Measurements from ENCODE around the gene FAH. TPM values are rescaled to one million over a fixed set of nuclear protein-coding genes. Genes with fewer than 3 reads are reported as not detected.
A peak's percentile ranks its signal among the peaks of the same experiment; 100 is the strongest.

Gene FAH
- total RNA-seq, 1 donor from 2014 or later, result 8.3 TPM

DNA sequence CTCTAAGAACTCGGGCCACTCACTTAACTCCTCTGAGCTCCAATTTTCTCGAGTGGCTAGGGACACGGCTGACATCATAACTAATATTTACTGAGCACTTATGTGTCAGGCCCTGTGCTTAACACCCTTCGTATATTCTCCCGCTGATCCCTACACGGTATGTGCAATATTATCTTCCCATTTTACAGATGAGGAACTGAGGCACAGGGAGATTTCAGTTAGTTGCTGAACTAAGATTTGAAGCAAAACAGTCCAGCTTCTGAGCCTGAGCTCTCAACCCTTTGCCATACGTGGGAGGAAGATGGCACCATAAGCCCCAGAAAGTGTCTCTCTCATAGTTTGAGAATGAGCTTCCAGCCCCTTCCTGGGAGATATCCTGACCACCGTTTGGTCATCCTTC, 19.6 kb downstream of the FAH start:
- peaks cover 11% of the 10 kb centered on the region for H3K27me3 Mint-ChIP-seq (ENCODE audit: insufficient read depth, low read depth)
- H3K79me2 ChIP-seq (ENCODE audit: low read depth), result no peaks in the 10 kb centered on the region
- no peaks in the 10 kb centered on the region for H3K4me1 ChIP-seq
- H4K20me1 ChIP-seq (ENCODE audit: low read depth), result no peaks in the 10 kb centered on the region
- peaks cover 7% of the 10 kb centered on the region for H3K36me3 Mint-ChIP-seq
- H3K36me3 ChIP-seq, result no peaks in the 10 kb centered on the region
- H3K4me2 ChIP-seq, result no peak overlapping the region
- no peaks in the 10 kb centered on the region for H3K27me3 ChIP-seq
- no peak overlapping the region for H3K4me3 ChIP-seq
- no peaks in the 10 kb centered on the region for H3K9me3 ChIP-seq (ENCODE audit: low read depth)
- DNase-seq (ENCODE audit: low spot score), result no peak
- no peaks in the 10 kb centered on the region for H3F3A ChIP-seq (ENCODE audit: low read depth)
- H3K4me1 Mint-ChIP-seq, result peaks cover 6% of the 10 kb centered on the region
- H3K27ac Mint-ChIP-seq, result no peak overlapping the region
- no peak overlapping the region for H2AFZ ChIP-seq (replicated peaks)
- no peak overlapping the region for H3K4me3 Mint-ChIP-seq
- TF ChIP-seq EZH2 (IDR thresholded peaks at IDR 0.05) (no peak), EZH2phosphoT487 (IDR thresholded peaks at IDR 0.05) (no peak)
- TF ChIP-seq, protein P1, sequence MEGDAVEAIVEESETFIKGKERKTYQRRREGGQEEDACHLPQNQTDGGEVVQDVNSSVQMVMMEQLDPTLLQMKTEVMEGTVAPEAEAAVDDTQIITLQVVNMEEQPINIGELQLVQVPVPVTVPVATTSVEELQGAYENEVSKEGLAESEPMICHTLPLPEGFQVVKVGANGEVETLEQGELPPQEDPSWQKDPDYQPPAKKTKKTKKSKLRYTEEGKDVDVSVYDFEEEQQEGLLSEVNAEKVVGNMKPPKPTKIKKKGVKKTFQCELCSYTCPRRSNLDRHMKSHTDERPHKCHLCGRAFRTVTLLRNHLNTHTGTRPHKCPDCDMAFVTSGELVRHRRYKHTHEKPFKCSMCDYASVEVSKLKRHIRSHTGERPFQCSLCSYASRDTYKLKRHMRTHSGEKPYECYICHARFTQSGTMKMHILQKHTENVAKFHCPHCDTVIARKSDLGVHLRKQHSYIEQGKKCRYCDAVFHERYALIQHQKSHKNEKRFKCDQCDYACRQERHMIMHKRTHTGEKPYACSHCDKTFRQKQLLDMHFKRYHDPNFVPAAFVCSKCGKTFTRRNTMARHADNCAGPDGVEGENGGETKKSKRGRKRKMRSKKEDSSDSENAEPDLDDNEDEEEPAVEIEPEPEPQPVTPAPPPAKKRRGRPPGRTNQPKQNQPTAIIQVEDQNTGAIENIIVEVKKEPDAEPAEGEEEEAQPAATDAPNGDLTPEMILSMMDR (IDR thresholded peaks at IDR 0.05), result no peak
- H3K9me3 Mint-ChIP-seq, result no peaks in the 10 kb centered on the region
- no peak overlapping the region for H3K9ac ChIP-seq
- no peak overlapping the region for H3K27ac ChIP-seq

DNA sequence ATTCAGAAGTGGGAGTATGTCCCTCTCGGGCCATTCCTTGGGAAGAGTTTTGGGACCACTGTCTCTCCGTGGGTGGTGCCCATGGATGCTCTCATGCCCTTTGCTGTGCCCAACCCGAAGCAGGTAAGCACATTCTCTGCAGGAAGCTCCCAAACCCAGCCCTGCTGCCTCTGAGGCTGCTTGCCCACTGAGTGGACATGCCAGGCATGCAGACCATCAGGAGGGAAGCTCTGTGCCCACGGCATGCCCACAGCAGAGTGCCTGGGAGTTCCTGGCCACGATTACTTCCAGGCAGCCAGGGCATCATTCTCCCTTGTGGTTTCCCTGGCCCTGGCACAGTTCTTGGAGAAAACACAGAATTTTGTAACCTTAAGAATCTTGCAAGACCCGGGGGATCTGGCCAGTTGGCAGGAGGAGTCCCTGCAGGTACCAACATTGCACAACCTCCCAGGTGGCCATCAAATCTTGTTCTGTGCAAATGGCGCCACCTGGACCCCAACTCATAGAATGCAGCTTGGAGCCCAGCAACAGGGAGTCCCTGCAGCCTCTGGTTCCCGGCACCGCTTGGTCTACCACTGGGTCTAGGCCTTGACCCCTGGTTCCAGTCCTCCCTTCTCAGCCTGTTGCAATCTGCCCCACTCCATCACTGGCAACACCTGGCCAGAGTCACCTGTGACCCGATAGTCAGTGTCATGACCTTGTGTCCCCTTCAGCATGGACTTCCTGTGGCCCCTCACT, 20.4 kb downstream of the FAH start:
- Mint-ChIP-seq H3K4me3 (no peak overlapping the region), H3K4me1 (peaks cover 6% of the 10 kb centered on the region), H3K27me3 (ENCODE audit: insufficient read depth, low read depth) (peaks cover 11% of the 10 kb centered on the region), H3K27ac (no peak overlapping the region), H3K36me3 (peaks cover 7% of the 10 kb centered on the region), H3K9me3 (no peaks in the 10 kb centered on the region)
- Histone ChIP-seq H3K27ac (no peak overlapping the region), H3K4me3 (no peak overlapping the region), H3K4me1 (no peaks in the 10 kb centered on the region), H3K9ac (no peak overlapping the region), H2AFZ (replicated peaks) (no peak overlapping the region), H3F3A (ENCODE audit: low read depth) (no peaks in the 10 kb centered on the region), H3K4me2 (no peak overlapping the region), H3K36me3 (no peaks in the 10 kb centered on the region), H3K79me2 (ENCODE audit: low read depth) (no peaks in the 10 kb centered on the region), H3K9me3 (ENCODE audit: low read depth) (no peaks in the 10 kb centered on the region), H3K27me3 (no peaks in the 10 kb centered on the region), H4K20me1 (ENCODE audit: low read depth) (no peaks in the 10 kb centered on the region)
- no peak for TF ChIP-seq EZH2 (IDR thresholded peaks at IDR 0.05)
- TF ChIP-seq, protein P1 (IDR thresholded peaks at IDR 0.05), result peak; percentile 75
- peak; percentile 81 for DNase-seq (ENCODE audit: low spot score)

DNA sequence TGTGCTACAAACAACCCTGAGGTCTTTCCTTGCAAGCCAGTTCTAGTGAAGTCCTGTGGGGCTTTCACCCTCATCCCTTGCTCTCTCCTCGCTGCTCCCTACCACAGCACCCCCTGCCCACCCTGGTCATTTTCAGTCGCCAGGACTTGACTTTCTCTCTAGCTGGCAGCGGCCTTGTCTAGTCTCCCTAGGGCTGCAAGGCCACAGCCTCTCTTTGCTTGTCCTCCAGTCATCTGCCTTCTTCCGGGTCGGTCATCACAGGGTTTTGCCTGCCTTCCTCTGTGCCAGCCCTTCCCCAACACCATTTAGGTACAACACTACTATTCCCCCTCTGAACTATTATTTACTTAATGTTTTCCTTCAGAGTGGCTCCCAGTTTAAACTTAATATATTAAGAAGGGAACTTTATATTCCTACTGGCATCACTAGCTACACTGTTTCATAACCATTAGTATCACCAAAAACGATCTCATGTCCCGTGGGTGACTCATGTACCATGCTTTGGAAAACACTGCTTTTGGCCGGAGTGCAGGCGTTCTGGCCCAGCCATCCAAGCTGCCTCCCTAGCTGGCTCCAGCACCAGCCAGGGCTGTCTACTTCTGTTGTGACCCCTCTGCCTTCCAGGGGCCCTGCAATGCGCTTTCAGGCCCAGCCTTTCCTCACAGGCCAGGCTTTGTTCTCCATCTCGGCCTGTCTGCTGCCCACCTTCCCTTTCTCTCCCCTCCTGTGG, 21.4 kb downstream of the FAH start:
- Histone ChIP-seq H3K4me2 (no peak overlapping the region), H3F3A (ENCODE audit: low read depth) (no peaks in the 10 kb centered on the region), H3K4me1 (no peaks in the 10 kb centered on the region), H3K4me3 (no peak overlapping the region), H3K79me2 (ENCODE audit: low read depth) (no peaks in the 10 kb centered on the region), H3K9ac (no peak overlapping the region), H4K20me1 (ENCODE audit: low read depth) (no peaks in the 10 kb centered on the region), H3K27me3 (no peaks in the 10 kb centered on the region), H3K36me3 (no peaks in the 10 kb centered on the region), H3K27ac (no peak overlapping the region), H3K9me3 (ENCODE audit: low read depth) (no peaks in the 10 kb centered on the region), H2AFZ (replicated peaks) (no peak overlapping the region)
- no peak overlapping the region for H3K27ac Mint-ChIP-seq
- H3K4me1 Mint-ChIP-seq, result peaks cover 6% of the 10 kb centered on the region
- no peaks in the 10 kb centered on the region for H3K9me3 Mint-ChIP-seq
- H3K36me3 Mint-ChIP-seq, result peaks cover 7% of the 10 kb centered on the region
- TF ChIP-seq EZH2 (IDR thresholded peaks at IDR 0.05) (no peak), EZH2phosphoT487 (IDR thresholded peaks at IDR 0.05) (no peak)
- TF ChIP-seq, protein P1 (IDR thresholded peaks at IDR 0.05), result no peak
- peaks cover 11% of the 10 kb centered on the region for H3K27me3 Mint-ChIP-seq (ENCODE audit: insufficient read depth, low read depth)
- DNase-seq (ENCODE audit: low spot score), result no peak
- no peak overlapping the region for H3K4me3 Mint-ChIP-seq
